Measurements from ENCODE around the gene NEK2. TPM values are rescaled to one million over a fixed set of nuclear protein-coding genes. Genes with fewer than 3 reads are reported as not detected.

Gene NEK2
- total RNA-seq, 1 experiment from 2014 or later, result 50.2 TPM

- TF ChIP-seq ZBTB33 (IDR thresholded peaks at IDR 0.05; ENCODE audit: extremely low read depth, insufficient replicate concordance, low read length) (no peak), RAD21 (IDR thresholded peaks at IDR 0.05; ENCODE audit: low read depth) (no peak)
These were observed 32.6 kb upstream of the NEK2 start (continued) for GRCh38 chr1:211708006-211708405.

- no peaks in the 10 kb centered on the region for H3K9me2 ChIP-seq (ENCODE audit: insufficient read depth)
- RAD21 ChIA-PET (ENCODE audit: low non-redundant PET in 1 of 2, low total read pairs in 2 of 2, uncharacterized antibody in 2 of 2, unreplicated experiment in 2 of 2), result no interaction called here
- H3K9ac ChIP-seq (ENCODE audit: low read length), result no peak overlapping the region
- H3K27me3 ChIP-seq (ENCODE audit: insufficient read depth, low read length), result no peaks in the 10 kb centered on the region
- POLR2A ChIA-PET, result no interaction called here
- H3K9me3 ChIP-seq (ENCODE audit: control insufficient read depth in 1 of 2, insufficient read depth in 1 of 2, low read depth in 1 of 2, low read length in 2 of 2), result no peaks in the 10 kb centered on the region
- H3K27ac ChIP-seq (ENCODE audit: low read depth, low read length), result no peak overlapping the region
- ATAC-seq (no peak), DNase-seq (ENCODE audit: low read depth, low spot score) (no peak)
- CTCF ChIA-PET, result interaction anchor here (0.6 kb wide), 1 partner anchor 322 kb away, joined by 3 read pairs; no protein-coding TSS in a partner anchor
- H3K79me2 ChIP-seq (ENCODE audit: insufficient read depth, low read length), result no peaks in the 10 kb centered on the region
- H2AFZ ChIP-seq (ENCODE audit: low read depth, low read length, poor library complexity, severe bottlenecking), result no peak overlapping the region
- no peak overlapping the region for H3K4me2 ChIP-seq (ENCODE audit: low read length)
- no peak overlapping the region for H3K4me3 ChIP-seq (replicated peaks in 1 of 2; ENCODE audit: low read depth in 1 of 2, low read length in 2 of 2)
- no TSS peak for BruUV-seq (replicated peaks)
- H4K20me1 ChIP-seq (ENCODE audit: insufficient read depth), result no peaks in the 10 kb centered on the region
- H3K4me1 ChIP-seq (ENCODE audit: control insufficient read depth in 1 of 2, insufficient read depth in 2 of 2, low read length in 2 of 2), result no peaks in the 10 kb centered on the region
- H3K36me3 ChIP-seq (ENCODE audit: control insufficient read depth in 1 of 2, insufficient read depth in 2 of 2, low read length in 2 of 2), result no peaks in the 10 kb centered on the region
- intact Hi-C loops (cut with micrococcal nuclease), result no loop called here
- no peak for TF ChIP-seq CBX3 (IDR thresholded peaks at IDR 0.05; ENCODE audit: low read depth)
- TF ChIP-seq YY1 (IDR thresholded peaks at IDR 0.05; ENCODE audit: extremely low read depth, insufficient replicate concordance, low read depth, low read length), result no peak
- no peak for TF ChIP-seq EZH2 (IDR thresholded peaks at IDR 0.05)
- no peak for TF ChIP-seq POLR2AphosphoS5 (IDR thresholded peaks at IDR 0.05; ENCODE audit: low read depth, low read length)
- no peak for TF ChIP-seq SIN3A (IDR thresholded peaks at IDR 0.05; ENCODE audit: low read depth)
- no peak for TF ChIP-seq MAX (IDR thresholded peaks at IDR 0.05)
- no peak for TF ChIP-seq ZNF274 (IDR thresholded peaks at IDR 0.05; ENCODE audit: low read depth, low read length)
- TF ChIP-seq CTCF (IDR thresholded peaks at IDR 0.05 in 2 of 3, conservative IDR thresholded peaks at IDR 0.05 in 1 of 3; ENCODE audit: borderline replicate concordance in 1 of 3, insufficient read depth in 1 of 3, low read depth in 2 of 3, low read length in 2 of 3), result no peak
- no peak for TF ChIP-seq SRF (IDR thresholded peaks at IDR 0.05; ENCODE audit: low read depth)
- TF ChIP-seq REST (IDR thresholded peaks at IDR 0.05; ENCODE audit: low read depth), result no peak
- no peak for TF ChIP-seq EZH2phosphoT487 (IDR thresholded peaks at IDR 0.05; ENCODE audit: borderline replicate concordance)
- no peak for TF ChIP-seq ZBTB33 (IDR thresholded peaks at IDR 0.05; ENCODE audit: extremely low read depth, insufficient replicate concordance, low read length)
- TF ChIP-seq RAD21 (IDR thresholded peaks at IDR 0.05; ENCODE audit: low read depth), result no peak
These were observed 30.2 kb upstream of the NEK2 start for GRCh38 chr1:211705467-211706091.
